GM18511 (cell line): Measurements from ENCODE around the gene PPA1.
A peak's percentile ranks its signal among the peaks of the same experiment; 100 is the strongest.
"Not testable (repeated sequence)": the region's sequence is repeated elsewhere in the genome, so short reads cannot be mapped to it uniquely, and the experiment has no call there.

ENCODE experiments used
- ATAC-seq: cut with Tn5 transposase; IDR thresholded peaks from one replicate; pipeline ENCODE4 v1.9.1; 2021; ENCODE audit warnings: mild to moderate bottlenecking, moderate library complexity; ENCODE audit not compliant: unreplicated experiment

PPA1 gene

DNA sequence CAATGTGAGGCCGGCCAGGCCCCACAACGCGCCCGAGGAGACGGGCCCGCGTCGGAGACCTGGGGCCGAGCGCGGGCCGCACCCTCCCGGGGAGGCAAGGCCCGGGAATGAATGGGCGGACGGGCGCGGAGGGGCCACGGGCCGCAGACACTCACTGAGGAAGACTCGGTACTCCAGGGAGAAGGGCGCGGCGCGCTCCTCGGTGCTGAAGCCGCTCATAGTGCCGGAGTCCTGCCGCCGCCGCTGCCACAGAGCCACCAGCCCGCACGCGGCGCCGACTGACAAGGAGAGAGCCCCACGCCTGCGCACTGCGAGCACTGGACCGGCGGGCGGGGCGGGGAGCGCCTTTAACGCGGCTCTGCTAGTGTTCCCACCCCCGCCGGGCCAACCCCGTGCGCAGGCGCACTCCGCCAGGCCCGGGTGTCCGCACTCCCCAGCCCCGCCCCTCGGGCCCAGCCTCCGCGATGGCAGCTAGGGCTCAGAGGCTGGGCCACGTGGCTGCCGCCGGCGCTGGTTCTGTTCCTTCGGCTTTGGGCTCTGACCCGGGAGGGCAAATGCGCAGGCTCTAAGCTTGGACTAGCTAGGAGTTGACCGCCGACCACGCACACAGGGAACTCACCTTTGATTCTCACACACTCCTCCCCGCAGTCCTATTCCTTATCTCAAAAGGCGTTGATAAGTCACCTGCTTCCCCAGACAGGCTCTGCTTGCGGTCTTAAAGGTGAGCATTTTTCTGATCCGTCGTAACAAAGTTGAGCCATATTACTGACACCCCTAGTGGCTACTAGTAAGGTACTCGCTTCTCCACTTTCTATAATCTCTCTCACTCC, at the start of gene PPA1:
Gene PPA1 (minus strand): TSS at position 321 of the 830 bp plus-strand sequence. CDS start 102 bp downstream, at position 219.
- ATAC-seq = peak; percentile 84

DNA sequence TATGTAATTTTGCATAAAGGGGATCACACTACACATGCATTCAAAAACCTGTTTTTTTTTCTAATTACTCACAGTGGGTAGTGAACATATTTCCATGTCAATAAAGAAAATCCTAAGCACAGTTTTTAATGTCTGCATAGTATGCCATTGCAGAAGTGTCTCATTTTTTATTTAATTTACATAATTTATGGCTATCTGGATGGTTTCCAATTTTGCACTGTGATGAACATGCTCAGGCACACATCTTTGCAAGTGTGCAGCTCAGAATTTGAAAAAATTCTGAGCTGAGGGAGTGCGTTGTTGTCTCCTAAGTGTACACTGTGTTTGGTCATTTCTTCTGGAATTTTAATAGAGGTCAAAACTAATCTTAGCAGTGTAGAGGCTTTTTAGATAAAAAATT, 48.4 kb upstream of the PPA1 start:
- no peak for ATAC-seq

DNA sequence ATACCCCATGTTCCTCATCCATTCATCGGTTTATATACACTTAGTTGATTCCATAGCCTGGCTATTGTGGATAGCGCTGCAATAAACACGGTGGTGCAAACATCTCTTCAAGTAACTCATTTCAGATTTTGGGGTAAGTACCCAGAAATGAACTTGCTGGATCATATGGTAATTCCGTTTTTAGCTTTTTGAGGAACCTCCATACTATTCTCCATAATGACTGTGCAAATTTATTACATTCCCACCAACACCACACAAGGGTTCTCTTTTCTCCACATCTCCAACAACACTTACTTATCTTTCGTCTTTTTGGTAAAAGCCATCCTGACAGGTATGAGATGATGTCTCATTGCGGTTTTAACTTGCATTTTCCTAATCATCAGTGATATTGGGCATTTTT, 46.9 kb upstream of the PPA1 start:
- ATAC-seq = no peak

DNA sequence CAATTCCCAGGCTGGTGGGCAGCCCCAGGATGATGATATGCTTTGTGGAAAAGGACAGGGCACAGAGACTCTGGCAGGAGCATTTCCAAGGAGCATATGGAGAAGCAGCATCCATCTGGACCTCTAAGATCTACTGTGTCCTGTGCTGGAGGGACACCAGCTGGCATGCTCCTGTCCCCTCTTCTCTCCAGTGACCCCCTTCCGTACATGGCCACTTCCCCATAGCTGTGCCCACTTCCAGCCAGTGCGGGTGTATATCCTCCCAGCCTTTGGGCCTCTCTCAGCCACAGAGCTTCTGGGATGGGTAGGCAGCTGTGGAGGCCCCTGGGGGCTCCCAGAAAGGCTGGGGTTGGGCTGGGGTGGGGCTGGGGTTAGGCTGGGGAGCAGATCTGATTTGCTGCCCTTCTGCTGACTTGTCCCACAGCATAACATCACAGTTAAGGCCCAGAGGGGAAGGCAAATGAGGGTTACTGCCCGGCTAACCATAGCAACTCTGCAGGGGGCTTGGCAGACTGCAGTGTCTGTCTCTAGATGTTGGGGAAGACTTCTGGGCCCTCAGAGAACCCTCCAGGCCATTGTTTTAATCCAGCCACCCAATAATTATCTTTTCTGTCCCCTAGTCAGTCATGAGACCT, 44.3 kb upstream of the PPA1 start:
- no peak for ATAC-seq

DNA sequence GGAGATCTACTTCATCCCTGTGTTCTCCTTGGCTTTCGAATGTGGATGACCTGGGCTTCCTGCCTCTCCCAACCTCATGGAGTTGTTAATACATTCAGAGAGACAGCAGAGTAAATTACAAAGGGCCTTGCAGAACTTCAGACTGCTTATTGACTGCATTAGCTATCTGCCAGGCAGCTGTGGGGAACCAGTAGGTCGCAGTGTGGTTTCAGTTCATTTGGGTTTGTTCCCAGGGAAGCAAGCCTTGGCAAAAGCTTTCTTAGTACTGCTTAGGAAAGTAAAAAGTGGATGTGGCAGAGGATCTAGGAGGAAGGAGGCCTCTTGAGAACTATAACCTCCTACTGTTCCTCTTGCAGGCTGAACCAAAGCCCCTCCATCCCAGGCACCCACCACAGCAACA, 41.4 kb upstream of the PPA1 start:
- ATAC-seq = no peak

DNA sequence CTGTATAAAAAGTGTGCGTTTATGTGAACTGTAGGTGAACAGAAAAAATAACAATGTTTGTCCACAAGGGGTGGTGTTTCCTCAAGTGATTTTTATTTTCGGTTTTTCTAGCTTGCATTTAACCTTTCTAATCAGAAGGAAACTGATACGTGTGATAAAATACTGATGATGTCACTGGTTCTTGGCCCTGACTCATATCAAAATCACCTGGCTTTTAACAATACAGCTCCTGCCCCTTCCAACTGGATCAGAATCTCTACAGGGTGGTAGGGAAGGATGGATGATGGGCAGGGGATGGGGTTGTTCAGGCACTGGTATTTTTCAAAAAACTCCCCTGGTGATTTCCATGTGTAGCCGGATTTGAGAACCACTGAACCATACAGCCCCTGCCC, 39.7 kb upstream of the PPA1 start:
- ATAC-seq = peak; percentile 59

DNA sequence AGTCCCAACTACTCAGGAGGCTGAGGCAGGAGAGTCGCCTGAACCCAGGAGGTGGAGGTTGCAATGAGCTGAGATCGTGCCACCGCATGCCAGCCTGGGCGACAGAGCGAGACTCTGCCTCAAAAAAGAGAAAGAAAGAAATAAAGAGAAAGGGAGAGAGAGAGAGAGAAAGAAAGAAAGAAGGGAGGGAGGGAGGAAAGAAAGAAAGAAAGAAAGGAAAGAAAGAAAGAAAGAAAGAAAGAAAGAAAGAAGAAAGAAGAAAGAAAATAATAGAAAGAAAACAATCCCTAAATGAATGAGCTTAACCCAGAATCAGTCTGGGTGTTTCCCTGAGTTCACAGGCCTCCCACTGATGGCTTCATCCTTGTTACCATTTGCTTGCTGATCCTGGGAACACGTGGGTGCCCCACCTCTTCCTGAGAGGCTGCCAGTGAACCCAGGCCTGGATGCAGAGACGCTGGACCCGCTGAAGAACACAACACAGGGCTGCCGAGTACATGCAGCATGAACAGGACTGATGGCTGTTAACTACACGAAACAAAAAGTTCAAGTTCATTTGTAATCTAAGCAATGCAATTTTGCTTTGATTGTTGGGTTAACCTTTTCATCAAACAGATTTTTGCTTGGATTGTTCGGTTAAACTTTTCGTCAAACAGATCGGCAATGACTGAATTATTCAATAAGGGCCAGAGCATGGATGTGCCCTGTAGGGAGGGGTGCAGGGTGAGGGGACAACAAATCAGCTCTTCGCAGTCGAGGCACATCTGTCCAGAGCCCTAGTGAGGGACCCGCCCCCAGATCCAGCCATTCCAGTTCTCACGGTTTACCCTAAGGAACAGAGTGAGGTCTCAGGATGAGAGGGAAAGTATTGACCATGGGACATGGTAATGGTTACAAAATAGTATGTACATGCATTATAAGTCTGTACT, 39.0 kb upstream of the PPA1 start:
- no peak for ATAC-seq

DNA sequence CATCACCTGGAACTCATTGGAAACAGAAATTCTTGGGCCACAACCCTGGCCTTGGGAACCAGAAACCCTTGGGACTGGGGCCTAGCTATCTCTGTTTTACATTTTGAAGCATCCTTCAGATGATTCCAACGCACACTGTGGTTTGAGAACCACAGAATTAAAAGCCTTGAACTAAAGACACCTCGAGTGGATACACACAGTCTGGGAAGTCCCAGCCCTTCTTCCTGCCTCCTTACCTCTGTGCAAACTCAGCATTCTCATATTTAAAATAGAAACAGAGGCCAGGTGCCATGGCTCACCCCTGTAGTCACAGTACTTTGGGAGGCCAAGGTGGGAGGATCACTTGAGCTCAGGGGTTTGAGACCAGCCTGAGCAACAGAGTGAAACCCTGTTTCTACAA, 37.7 kb upstream of the PPA1 start:
- no peak for ATAC-seq

DNA sequence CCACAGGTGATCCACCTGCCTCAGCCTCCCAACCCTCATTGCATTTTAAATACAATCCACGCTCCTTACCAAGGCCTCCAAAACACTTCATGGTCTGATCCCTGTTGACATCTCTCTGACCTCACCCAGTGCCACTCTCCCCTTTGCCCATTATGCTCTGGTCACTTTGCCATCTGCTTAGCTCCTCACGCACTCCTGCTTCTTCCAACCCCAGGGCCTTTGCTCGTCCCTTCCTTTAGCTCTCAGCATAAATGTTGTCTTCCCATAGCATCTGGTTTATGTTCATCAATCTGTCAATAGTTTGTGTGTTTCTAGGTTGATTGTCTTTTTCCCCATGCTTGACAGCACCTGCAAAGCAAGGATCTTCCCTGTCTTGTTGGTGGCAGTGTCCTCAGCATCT, 36.5 kb upstream of the PPA1 start:
- ATAC-seq = no peak

DNA sequence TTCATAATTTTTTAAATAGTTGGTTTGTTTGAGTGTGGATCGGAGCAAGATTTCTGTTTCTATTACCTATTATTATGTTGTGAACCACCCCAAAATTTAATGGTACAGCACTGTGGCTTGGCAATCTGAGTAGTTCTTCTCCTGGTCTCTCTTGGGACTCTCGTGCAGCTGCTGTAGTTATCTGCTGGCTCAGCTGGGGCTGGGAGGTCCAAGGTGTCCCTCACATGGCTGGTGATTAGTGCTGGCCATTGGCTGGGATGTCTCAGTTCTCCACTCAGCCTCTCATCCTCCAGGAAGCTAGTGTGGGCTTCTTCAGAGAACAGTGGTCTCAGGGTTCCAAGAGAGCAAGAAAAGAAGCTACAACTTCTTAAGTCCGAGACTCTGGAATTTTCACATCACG, 35.1 kb upstream of the PPA1 start:
- ATAC-seq = no peak

DNA sequence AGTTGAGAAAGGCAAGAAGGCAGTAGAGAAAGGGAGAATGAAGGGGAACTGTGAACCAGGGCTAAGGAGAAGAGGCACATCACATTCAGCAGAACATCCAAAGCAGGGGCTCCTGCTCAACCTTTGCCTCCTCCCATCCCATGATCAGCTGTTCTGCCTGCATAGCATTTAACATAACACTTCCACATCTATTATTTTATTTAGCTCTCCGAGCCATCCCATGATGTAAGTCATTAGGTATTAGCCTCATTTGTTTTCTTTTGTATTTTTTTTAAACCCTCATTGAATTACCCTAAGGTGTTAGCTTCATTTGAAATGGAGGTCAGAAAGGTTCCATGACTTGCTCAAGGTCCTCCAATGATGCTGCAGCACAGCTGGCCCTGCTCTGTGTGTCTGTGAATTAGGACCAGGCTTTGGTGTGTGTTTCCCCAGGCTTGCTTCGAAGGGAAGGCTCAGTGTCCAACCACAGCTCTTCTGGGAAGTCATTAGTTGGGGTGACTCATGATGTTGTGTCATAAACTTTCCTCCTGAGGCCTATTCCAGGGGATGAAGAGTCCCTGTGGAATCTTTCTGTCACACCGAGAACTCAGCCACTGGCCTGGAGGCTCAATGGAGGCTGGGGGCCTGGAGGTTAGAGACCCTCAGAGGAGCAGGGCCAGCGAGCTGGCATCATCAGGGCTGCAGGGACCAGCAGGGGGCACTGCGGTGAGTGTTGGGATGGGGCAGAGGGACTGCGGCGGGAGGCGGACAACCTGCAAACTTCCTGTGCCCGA, 34.1 kb upstream of the PPA1 start:
- no peak for ATAC-seq

DNA sequence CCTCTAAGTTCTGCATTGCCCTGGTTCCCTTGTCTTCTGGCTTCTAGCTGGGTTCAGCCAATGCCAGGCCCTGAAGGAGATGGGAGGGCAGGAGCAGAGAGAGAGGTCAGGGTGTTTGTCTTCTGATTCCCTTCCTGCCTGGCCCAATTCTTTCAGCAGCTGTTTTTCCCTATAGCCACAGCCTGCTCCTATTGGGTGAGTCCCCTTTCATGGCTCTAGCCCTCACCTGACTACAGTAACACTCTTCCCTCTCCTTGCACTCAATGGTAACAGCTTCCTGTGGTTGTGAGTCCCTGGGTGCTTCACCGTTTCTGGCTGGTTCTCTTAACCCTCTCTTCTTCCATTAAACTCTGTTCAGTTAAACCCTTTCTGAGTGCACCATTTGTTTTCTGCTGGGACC, 33.5 kb upstream of the PPA1 start:
- no peak for ATAC-seq

DNA sequence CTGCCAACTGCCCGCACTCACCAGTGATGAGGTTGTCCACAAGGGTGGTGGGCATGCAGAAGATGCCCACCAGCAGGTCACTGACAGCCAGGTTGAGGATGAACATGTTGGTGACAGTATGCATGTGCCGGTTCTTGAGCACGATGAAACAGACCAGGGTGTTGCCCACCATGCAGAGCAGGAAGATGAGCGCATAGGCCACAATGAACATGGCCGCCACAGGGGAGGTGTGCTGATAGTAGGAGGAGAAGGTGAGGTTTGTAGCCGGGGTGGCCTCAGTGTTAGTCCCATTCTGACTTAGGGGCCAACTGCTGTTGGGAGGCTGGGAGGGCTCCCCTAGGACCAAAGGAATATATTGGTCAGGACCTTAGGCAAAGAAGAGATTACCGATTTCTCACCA, 32.8 kb upstream of the PPA1 start:
- ATAC-seq = no peak

DNA sequence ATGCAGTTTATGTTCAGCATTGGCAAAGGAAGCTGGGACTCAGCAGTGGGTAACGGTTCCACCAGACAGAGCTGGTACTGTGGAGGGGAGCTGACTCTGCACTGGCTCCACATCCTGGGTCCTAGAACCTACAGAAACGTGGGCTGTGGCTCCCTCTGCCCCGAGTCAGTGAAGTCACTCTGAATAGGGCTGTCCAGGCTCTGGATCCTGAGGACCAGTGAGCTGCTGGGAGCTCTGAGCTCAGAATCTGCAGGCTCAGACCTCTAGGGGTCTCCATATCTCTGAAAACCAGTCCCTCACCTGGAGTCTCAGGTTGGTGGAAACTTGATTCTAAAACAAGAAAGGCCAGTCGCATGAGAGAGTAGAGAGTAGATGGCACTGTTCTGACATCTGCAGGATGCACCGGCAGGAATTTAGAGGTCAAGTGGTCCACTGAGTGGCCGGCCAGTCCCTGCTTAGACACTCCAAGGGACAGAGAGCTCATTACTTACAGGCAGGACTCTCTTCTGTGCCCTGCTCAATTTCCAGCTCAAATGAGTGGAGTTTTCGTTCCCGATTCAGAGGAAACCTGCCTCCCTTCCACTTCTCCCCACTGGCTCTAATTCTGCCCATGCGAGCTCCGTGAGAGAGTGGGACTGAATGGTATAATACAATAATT, 31.9 kb upstream of the PPA1 start:
- ATAC-seq = no peak

DNA sequence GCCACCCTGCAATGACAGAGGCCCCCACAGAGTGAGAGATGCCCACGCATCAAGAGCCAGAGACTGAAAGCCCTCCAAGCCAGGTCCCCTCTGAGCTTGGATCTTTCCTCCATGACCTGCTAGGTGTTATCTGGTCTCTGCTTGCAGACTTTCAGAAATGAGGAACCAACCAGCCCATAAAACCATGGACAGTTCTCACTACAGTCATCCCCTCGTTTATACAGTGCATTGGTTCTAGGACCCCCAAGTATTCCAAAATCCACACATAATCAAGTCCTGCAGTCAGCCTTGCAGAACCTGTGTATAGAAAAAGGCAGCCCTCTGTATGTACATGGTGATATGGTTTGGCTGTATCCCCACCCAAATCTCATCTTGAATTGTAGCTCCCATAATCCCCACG, 27.5 kb upstream of the PPA1 start:
- ATAC-seq = no peak

DNA sequence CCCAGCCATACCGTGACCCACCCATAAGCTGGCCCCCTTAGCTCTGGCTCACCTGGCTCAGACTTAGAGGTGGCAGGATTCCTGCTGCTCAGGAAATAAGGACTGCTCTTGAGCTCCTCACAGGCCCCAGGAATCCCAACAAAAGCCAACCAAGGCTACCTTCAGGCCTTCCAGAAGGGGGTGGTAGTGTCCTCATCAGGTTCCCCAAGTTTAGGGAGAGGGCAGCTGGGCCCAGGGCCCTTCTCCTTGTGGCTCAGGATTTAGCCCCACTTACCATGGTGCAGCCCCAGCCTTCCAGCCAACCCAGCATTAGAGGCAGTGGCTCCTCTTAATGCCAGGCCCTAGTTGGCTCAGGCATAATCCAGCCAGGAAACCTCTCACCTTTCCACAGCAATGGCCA, 27.0 kb upstream of the PPA1 start:
- no peak for ATAC-seq

DNA sequence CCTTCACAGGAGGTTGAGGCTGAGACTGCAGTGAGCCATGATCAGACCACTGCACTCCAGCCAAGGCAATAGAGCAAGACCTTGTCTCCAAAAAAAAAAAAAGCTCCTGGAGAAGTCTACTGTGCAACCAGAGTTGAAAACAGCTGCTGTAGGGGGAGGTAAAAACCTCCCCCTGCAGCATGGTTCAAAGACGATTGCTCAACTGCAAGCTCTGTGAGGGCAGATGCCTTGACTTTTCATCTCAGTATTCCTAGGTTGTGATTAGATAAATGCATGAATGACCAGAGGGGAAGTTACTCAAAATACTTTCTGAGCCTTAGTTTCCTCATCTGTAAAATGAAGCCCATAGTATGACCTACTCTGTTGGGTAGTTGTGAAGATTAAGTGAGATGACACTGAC, 25.0 kb upstream of the PPA1 start:
- no peak for ATAC-seq

DNA sequence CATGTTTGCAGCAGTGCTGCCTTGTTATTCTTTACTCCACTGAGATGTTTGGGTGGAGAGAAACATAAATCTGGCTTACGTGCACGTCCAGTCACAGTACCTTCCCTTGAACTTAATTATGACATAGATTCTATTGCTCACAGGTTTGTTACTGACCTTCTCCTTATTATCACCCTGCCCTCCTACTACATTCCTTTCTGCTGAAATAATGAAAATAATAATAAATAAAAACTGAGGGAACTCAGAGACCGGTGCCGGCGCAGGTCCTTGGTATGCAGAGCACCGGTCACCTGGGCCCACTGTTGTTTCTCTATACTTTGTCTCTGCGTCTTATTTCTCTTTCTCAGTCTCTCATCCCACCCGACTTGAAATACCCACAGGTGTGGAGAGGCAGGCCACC, 24.6 kb upstream of the PPA1 start:
- ATAC-seq = not testable (repeated sequence)

DNA sequence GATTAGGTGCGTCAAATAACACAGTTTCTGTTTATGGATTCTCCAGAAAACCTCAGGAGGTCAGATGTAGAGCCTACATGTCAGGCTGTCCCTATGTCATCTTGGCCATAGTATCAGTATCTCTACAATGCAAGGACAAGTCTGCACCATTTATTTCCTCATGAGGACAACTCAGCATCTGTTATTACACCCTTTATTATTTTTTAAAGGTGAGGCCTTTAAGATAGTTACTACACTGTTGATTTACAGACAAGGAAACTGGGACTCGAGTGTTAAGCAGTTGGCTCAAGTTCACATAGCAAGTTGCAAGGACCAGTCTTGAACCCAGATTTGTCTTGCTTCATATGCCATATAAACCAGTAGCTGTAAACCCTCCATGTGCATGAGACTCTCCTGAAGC, 23.2 kb upstream of the PPA1 start:
- no peak for ATAC-seq
